ENCODE data around the gene OR2C3.

- TF ChIP-seq CTCF (IDR thresholded peaks at IDR 0.05) (no peak), POLR2A (IDR thresholded peaks at IDR 0.05) (no peak)
These were observed 4.3 kb upstream of the OR2C3 start for GRCh38 chr1:247540581-247540980.
